ENCODE results near the gene HIP1R. TPM values are rescaled to one million over a fixed set of nuclear protein-coding genes. Genes with fewer than 3 reads are reported as not detected.

Gene HIP1R
- total and polyA plus RNA-seq, 2 of the 13 experiments (the other 11 are each of a cell fraction or from before 2014, with no cell fraction given), result 18.4 to 25.5 TPM

GRCh38 chr12:122868471-122869177, 33.4 kb downstream of the HIP1R start (continued):
- TF ChIP-seq TRIM22 (IDR thresholded peaks at IDR 0.05) (no peak), TAF1 (CRISPR knock-in tag; IDR thresholded peaks at IDR 0.05) (no peak)

- peaks cover 38% of the 10 kb centered on the region for H3K4me1 ChIP-seq (ENCODE audit: insufficient read depth, low read length)
- no TSS peak for BruUV-seq (replicated peaks)
- DNase-seq (ENCODE audit: low spot score), result no peak
- no peaks in the 10 kb centered on the region for H3K27me3 ChIP-seq (ENCODE audit: control insufficient read depth in 1 of 2, insufficient read depth in 2 of 2, low read length in 2 of 2)
- intact Hi-C loops (cut with micrococcal nuclease; ENCODE audit: unreplicated experiment), result no loop called here
- H3K9me3 ChIP-seq (ENCODE audit: low read length), result no peaks in the 10 kb centered on the region
- H2AFZ ChIP-seq (ENCODE audit: low read length), result no peak overlapping the region
- no peak for TF ChIP-seq ZNF800 (CRISPR knock-in tag; IDR thresholded peaks at IDR 0.05)
- TF ChIP-seq THAP11 (CRISPR knock-in tag; IDR thresholded peaks at IDR 0.05), result no peak
- TF ChIP-seq ZNF30 (CRISPR knock-in tag; IDR thresholded peaks at IDR 0.05), result no peak
- FAIRE-seq, result no peak
- H3K27ac ChIP-seq (ENCODE audit: extremely low read length, insufficient read depth, low read length), result no peak overlapping the region
- peaks cover 1 to 9% of the 10 kb centered on the region in 2 experiments; a peak in 3 of 5 replicates for H3K36me3 ChIP-seq (replicated peaks in 1 of 2; ENCODE audit: control insufficient read depth in 1 of 2, insufficient read depth in 2 of 2, low read length in 2 of 2)
- ChIA-PET CTCF (ENCODE audit: low intra/inter-chr PET ratio, low total read pairs) (interaction anchor here (2.7 kb wide), 1 partner anchor 83 kb away, joined by 14 read pairs; no protein-coding TSS in a partner anchor), POLR2A (no interaction called here)
- no peak overlapping the region for H3K9ac ChIP-seq (ENCODE audit: insufficient read depth, low read depth, low read length)
- H4K20me1 ChIP-seq (ENCODE audit: insufficient read depth, low read length), result no peaks in the 10 kb centered on the region
- in situ Hi-C loops (cut with HindIII; ENCODE audit: extremely low pct_ligation_motif_present, low pct_unique_long_range_greater_than_20kb), result loop anchor here (5.0 to 25.0 kb wide), 2 partner anchors 78 to 368 kb away; partner anchors contain the start of genes MPHOSPH9 and MTRFR
- no peak overlapping the region for H3K4me2 ChIP-seq (ENCODE audit: low read depth, low read length)
- peaks cover 13% of the 10 kb centered on the region for H3K79me2 ChIP-seq (ENCODE audit: insufficient read depth, low read length)
- H3K4me3 ChIP-seq (replicated peaks in 1 of 3; ENCODE audit: insufficient read depth in 1 of 3, low read depth in 2 of 3, low read length in 3 of 3), result no peak overlapping the region
- 76% methylated on average over 7 of the region's 8 CpGs for WGBS (ENCODE audit: low lambda C conversion rate)
- ATAC-seq, result no peak
These were observed 34.1 kb downstream of the HIP1R start for GRCh38 chr12:122869207-122869973.

Measured in HepG2 (cell line).